GM19025 (cell line): ENCODE measurements around the gene KLKB1.
A peak's percentile ranks its signal among the peaks of the same experiment; 100 is the strongest.

Experiments
- ATAC-seq: cut with Tn5 transposase; IDR thresholded peaks from one replicate; pipeline ENCODE4 v1.9.1; 2021; ENCODE audit warnings: mild to moderate bottlenecking, low read depth, moderate library complexity; ENCODE audit not compliant: unreplicated experiment

The KLKB1 gene

GRCh38 chr4:186227221-186227620 lies at the start of gene KLKB1:
KLKB1 (plus strand) TSS chr4:186227507; CDS start chr4:186228196, 689 bp downstream.
- ATAC-seq, result no peak

DNA sequence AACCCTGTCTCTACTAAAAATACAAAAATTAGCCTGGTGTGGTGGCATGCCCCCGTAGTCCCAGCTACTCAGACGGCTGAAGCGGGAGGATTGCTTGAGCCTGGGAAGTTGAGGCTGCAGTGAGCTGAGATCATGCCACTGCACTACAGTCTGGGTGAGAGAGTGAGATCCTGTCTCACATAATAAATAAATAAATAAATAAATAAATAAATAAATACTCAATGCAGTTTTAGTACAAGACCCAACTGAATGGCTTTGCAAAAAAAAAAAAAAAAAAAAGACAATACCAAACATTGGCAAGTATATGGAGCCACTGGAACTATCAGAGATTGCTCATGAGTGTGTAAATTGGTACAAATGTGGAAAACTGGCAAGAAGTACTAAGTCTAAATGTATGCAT lies 39.2 kb upstream of the KLKB1 start:
- ATAC-seq, result no peak

DNA sequence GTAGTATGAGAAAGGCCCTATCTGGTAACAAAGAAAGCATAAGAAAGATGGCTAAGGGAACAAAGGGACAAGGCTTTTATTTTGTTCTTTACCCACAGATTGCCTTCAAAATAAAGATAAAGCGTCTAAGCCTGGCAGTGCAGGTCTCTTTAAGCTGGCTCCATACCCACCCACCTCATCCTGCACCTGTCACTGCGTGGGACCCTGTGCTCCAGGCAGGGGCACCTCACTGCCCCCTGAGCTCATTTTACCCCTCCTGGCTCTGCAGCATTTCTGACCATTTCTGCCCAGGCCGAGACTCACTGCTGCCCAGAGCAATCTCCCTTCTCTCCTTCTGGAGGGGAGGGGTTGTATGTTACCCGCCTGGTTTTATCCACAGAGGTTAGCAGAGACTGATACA lies 37.7 kb upstream of the KLKB1 start:
- no peak for ATAC-seq

DNA sequence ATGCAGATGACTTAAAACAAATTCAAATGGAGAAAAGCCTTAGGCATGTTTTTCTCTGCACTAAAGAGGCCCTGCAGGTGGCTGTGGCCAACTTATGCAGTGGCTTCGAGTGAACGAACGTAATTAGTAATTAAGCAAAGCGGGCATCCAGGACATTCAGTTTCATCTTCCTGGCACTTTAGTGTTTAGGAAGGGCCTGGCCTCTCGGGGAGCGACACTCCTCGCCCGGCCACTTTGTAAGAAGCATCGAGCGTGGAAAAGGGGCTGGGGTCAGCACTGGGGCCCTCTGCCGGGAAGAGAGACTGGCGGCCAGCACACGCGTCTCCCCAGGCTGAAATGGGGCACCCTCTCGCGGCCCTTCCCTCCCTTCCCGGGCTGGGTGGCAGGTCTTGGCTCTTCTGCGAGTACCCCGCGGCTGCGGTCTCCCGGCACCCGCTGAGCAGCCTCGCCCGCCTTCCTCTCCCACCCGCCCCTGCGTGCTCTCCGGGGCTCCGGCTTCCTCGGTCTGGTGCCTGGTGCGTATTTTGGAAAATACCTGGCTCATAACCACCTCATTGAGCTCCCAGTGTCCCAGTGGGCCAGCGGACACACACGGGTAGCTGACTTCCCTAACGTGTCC lies 36.6 kb upstream of the KLKB1 start:
- ATAC-seq, result peak; percentile 22

GRCh38 chr4:186191200-186192065 lies 35.9 kb upstream of the KLKB1 start, which contains the start of gene CYP4V2:
CYP4V2 (plus strand) TSS chr4:186191567; CDS start chr4:186191824, 257 bp downstream.
- ATAC-seq, result peak; percentile 77

GRCh38 chr4:186192066-186192612 lies 35.2 kb upstream of the KLKB1 start:
- no peak for ATAC-seq

GRCh38 chr4:186193851-186194250 lies 33.5 kb upstream of the KLKB1 start:
- no peak for ATAC-seq

DNA sequence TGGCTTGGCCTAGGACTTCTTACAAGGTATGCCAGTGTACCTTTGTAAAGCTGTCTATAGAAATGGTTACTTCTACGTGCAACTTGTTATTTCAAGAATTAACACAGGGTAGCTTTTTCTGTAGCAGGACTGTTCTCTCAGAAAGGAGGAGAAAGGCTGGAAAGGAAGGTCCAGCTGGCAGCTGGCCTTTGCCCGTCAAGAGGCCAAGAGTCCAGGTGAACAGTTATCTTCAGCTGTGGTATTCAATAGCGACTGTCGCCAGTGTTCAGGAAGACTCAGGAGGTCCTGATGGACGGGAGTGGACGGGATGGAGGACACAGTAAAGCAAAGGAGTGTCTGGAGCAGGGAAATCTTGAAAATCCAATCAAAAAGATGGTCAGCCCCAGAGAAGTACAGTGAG lies 31.2 kb upstream of the KLKB1 start:
- ATAC-seq, result no peak

DNA sequence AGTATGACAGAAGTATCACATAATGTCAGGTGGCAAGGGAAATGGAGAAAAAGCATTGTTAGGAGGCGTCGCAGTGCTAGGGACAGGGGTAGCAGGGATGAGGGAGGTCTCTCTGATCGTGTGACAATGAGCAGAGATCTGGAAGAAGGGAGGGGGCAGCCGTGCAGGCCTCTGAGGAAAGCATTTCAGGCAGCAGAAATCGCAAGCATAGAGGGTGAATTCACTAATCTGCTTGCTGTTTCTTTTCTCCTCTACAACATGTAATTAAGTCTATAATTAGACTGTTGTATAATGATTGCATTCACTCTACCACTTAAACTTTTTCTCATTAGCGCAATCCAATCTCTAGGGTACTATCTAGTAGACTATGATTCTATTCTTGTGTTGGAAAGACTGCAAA lies 26.8 kb upstream of the KLKB1 start:
- no peak for ATAC-seq

GRCh38 chr4:186201010-186201409 lies 26.3 kb upstream of the KLKB1 start:
- no peak for ATAC-seq

- ATAC-seq, result peak; percentile 98
These were observed 25.6 kb upstream of the KLKB1 start for GRCh38 chr4:186201535-186202230.

- no peak for ATAC-seq
These were observed 24.7 kb upstream of the KLKB1 start for GRCh38 chr4:186202490-186203140.

- no peak for ATAC-seq
These were observed 23.9 kb upstream of the KLKB1 start for GRCh38 chr4:186203406-186203805.

GRCh38 chr4:186204103-186204559 lies 23.2 kb upstream of the KLKB1 start:
- ATAC-seq, result no peak

GRCh38 chr4:186204686-186205085 lies 22.6 kb upstream of the KLKB1 start:
- no peak for ATAC-seq

GRCh38 chr4:186205156-186205555 lies 22.2 kb upstream of the KLKB1 start:
- no peak for ATAC-seq

GRCh38 chr4:186216465-186217024 lies 10.8 kb upstream of the KLKB1 start:
- ATAC-seq, result no peak

GRCh38 chr4:186217733-186218293 lies 9.5 kb upstream of the KLKB1 start:
- ATAC-seq, result no peak

- ATAC-seq, result no peak
These were observed 5.7 kb upstream of the KLKB1 start for GRCh38 chr4:186221624-186222023.

GRCh38 chr4:186225848-186226247 lies 1.5 kb upstream of the KLKB1 start:
- no peak for ATAC-seq
